Adrenal gland (tissue), 5 donors: ENCODE results near the gene CEP63.

Source experiments
- POLR2A ChIP-seq, 2 donors: fragments of 450-650 bp; IDR thresholded peaks; one replicate each; pipeline ENCODE4 v1.6.1; 2017; ENCODE audit warnings: antibody characterized with exemption in 2 of 2, mild to moderate bottlenecking in 2 of 2, moderate library complexity in 1 of 2
- TF ChIP-seq, protein P1 (sequence below), 6 experiments: fragments of 450-650 bp in 4 of 6; fragments of 200-600 bp in 2 of 6; sonication (generic) in 1 of 6; IDR thresholded peaks; 1 replicate in 5 of 6; 2 replicates in 1 of 6; pipeline versions ENCODE4 v1.5.1 to v1.8.0; 2016 to 2021; ENCODE audit warnings: antibody characterized with exemption in 6 of 6, mild to moderate bottlenecking in 2 of 6, moderate library complexity in 1 of 6
- donor health status: DM: no; HTN: no; CAD: no.

GRCh38 chr3:134480546-134480945, 5.3 kb upstream of the CEP63 start:
- no peak for TF ChIP-seq POLR2A (IDR thresholded peaks at IDR 0.05)
- TF ChIP-seq, protein P1, sequence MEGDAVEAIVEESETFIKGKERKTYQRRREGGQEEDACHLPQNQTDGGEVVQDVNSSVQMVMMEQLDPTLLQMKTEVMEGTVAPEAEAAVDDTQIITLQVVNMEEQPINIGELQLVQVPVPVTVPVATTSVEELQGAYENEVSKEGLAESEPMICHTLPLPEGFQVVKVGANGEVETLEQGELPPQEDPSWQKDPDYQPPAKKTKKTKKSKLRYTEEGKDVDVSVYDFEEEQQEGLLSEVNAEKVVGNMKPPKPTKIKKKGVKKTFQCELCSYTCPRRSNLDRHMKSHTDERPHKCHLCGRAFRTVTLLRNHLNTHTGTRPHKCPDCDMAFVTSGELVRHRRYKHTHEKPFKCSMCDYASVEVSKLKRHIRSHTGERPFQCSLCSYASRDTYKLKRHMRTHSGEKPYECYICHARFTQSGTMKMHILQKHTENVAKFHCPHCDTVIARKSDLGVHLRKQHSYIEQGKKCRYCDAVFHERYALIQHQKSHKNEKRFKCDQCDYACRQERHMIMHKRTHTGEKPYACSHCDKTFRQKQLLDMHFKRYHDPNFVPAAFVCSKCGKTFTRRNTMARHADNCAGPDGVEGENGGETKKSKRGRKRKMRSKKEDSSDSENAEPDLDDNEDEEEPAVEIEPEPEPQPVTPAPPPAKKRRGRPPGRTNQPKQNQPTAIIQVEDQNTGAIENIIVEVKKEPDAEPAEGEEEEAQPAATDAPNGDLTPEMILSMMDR (IDR thresholded peaks at IDR 0.05) = no peak
